H1 (cell line): ENCODE results near the gene PRSS22. TPM values are rescaled to one million over a fixed set of nuclear protein-coding genes. Genes with fewer than 3 reads are reported as not detected.

Experiments
- CTCF ChIA-PET: fragments of 300-600 bp; sonication (Branson Sonifier 250); formaldehyde crosslinking; loops from one replicate; lab custom pipeline; 2021; ENCODE audit not compliant: partially characterized antibody; lab: Charles Lee
- POLR2A ChIA-PET: fragments of 300-600 bp; sonication (Branson Sonifier 250); formaldehyde crosslinking; loops from one replicate; lab custom pipeline; 2021; ENCODE audit warnings: inconsistent platforms; ENCODE audit not compliant: partially characterized antibody; lab: Charles Lee
- DNase-seq, 2 experiments: peaks; one replicate each; pipeline versions ENCODE4 v3.0.0 to v3.0.0-alpha.2; 2010 to 2022; ENCODE audit warnings: low spot score in 2 of 2, low read depth in 1 of 2, mixed read lengths in 1 of 2
- FAIRE-seq: peaks from 2 replicates; lab custom pipeline; 2011; peaks lifted over from hg19 to GRCh38; lab: Jason Lieb, UNC
- H2AFZ ChIP-seq: 2 replicates; pipeline ENCODE4 v1.8.1; 2012; ENCODE audit warnings: low read length, inconsistent platforms
- H2AK5ac ChIP-seq: 2 replicates; pipeline ENCODE4 v1.6.1; 2013; ENCODE audit warnings: low read depth, low read length
- H2BK120ac ChIP-seq: replicated peaks from 2 replicates; pipeline ENCODE3; 2013; ENCODE audit warnings: low read depth, low read length, inconsistent platforms
- H2BK12ac ChIP-seq: 2 replicates; pipeline ENCODE4 v1.6.1; 2013; ENCODE audit warnings: low read depth, low read length
- H2BK15ac ChIP-seq: 2 replicates; pipeline ENCODE4 v1.6.1; 2013; ENCODE audit warnings: low read length
- H2BK20ac ChIP-seq: 2 replicates; pipeline ENCODE4 v1.6.1; 2013; ENCODE audit warnings: low read length
- H2BK5ac ChIP-seq: 2 replicates; pipeline ENCODE4 v1.6.1; 2013; ENCODE audit warnings: low read depth, low read length
- H3K14ac ChIP-seq: 2 replicates; pipeline ENCODE4 v1.6.1; 2013; ENCODE audit warnings: inconsistent platforms; ENCODE audit not compliant: insufficient read length
- H3K18ac ChIP-seq: 2 replicates; pipeline ENCODE4 v1.6.1; 2013; ENCODE audit warnings: low read length; ENCODE audit errors: extremely low read depth
- H3K23ac ChIP-seq: 2 replicates; pipeline ENCODE4 v1.6.1; 2013; ENCODE audit warnings: inconsistent platforms; ENCODE audit not compliant: insufficient read length
- H3K23me2 ChIP-seq: 2 replicates; pipeline ENCODE4 v1.6.1; 2013; ENCODE audit warnings: low read depth, low read length
- H3K27ac ChIP-seq: 2 replicates; pipeline ENCODE4 v1.6.1; 2011; ENCODE audit warnings: low read depth, low read length, inconsistent platforms
- H3K27me3 ChIP-seq, 4 experiments: replicated peaks in 1 of 4; 1 replicate in 1 of 4; 2 replicates in 3 of 4; pipeline versions ENCODE4 v1.6.1 to v1.8.1; 2011 to 2013; ENCODE audit warnings: low read length in 3 of 4, mild to moderate bottlenecking in 3 of 4, inconsistent platforms in 2 of 4, mixed read lengths in 2 of 4, moderate library complexity in 1 of 4; ENCODE audit not compliant: control insufficient read depth in 3 of 4, insufficient read depth in 3 of 4; ENCODE audit errors: extremely low read depth in 1 of 4
- H3K36me3 ChIP-seq, 4 experiments: 2 replicates each; pipeline versions ENCODE4 v1.6.1 to v1.8.1; 2011 to 2013; ENCODE audit warnings: mild to moderate bottlenecking in 4 of 4, low read length in 3 of 4, moderate library complexity in 2 of 4, control low read depth in 1 of 4, inconsistent platforms in 1 of 4; ENCODE audit not compliant: insufficient read depth in 4 of 4, control insufficient read depth in 2 of 4
- H3K4ac ChIP-seq: replicated peaks from 2 replicates; pipeline ENCODE3; 2013; ENCODE audit warnings: low read length, low read depth, mixed read lengths, inconsistent platforms; ENCODE audit not compliant: insufficient read length
- H3K4me1 ChIP-seq, 4 experiments: replicated peaks in 1 of 4; 1 replicate in 1 of 4; 2 replicates in 3 of 4; pipeline versions ENCODE4 v1.6.1 to v1.8.1; 2011 to 2013; ENCODE audit warnings: low read length in 3 of 4, inconsistent platforms in 2 of 4, mixed read lengths in 1 of 4; ENCODE audit not compliant: insufficient read depth in 4 of 4, control insufficient read depth in 3 of 4
- H3K4me2 ChIP-seq, 2 experiments: 2 replicates each; pipeline versions ENCODE4 v1.6.1 to v1.8.1; 2011 to 2013; ENCODE audit warnings: low read depth in 2 of 2, low read length in 2 of 2, control low read depth in 1 of 2, inconsistent platforms in 1 of 2, mild to moderate bottlenecking in 1 of 2; ENCODE audit not compliant: insufficient read depth in 1 of 2
- H3K4me3 ChIP-seq, 4 experiments: fragments of 200-600, 300-600 bp in 1 of 4; sonication (generic), shearing (Covaris generic), sonication (Bioruptor Twin) in 1 of 4; 2 replicates each; pipeline versions ENCODE4 v1.5.1 to v1.8.1; 2011 to 2016; ENCODE audit warnings: low read length in 4 of 4, low read depth in 3 of 4, control low read depth in 2 of 4, inconsistent platforms in 2 of 4, mild to moderate bottlenecking in 2 of 4, mixed read lengths in 1 of 4, moderate library complexity in 1 of 4; ENCODE audit not compliant: insufficient read depth in 2 of 4; ENCODE audit errors: extremely low read depth in 1 of 4
- H3K56ac ChIP-seq: replicated peaks from 2 replicates; pipeline ENCODE3; 2013; ENCODE audit warnings: low read depth, mild to moderate bottlenecking, mixed read lengths, low read length, inconsistent platforms; ENCODE audit not compliant: insufficient read length
- H3K79me1 ChIP-seq: 2 replicates; pipeline ENCODE4 v1.6.1; 2013; ENCODE audit warnings: low read depth, low read length, control low read depth
- H3K79me2 ChIP-seq, 2 experiments: 2 replicates each; pipeline versions ENCODE4 v1.6.1 to v1.8.1; 2012 to 2013; ENCODE audit warnings: low read length in 2 of 2, mild to moderate bottlenecking in 2 of 2, inconsistent platforms in 1 of 2; ENCODE audit not compliant: insufficient read depth in 2 of 2, control insufficient read depth in 1 of 2
- H3K9ac ChIP-seq, 4 experiments: replicated peaks in 1 of 4; 1 replicate in 1 of 4; 2 replicates in 3 of 4; pipeline versions ENCODE4 v1.6.1 to v1.8.1; 2011 to 2013; ENCODE audit warnings: low read depth in 3 of 4, low read length in 3 of 4, control low read depth in 2 of 4, mild to moderate bottlenecking in 2 of 4, moderate library complexity in 2 of 4, inconsistent platforms in 1 of 4; ENCODE audit errors: extremely low read depth in 1 of 4
- H3K9me3 ChIP-seq, 2 experiments: 2 replicates each; pipeline versions ENCODE4 v1.6.1 to v1.8.1; 2012 to 2013; ENCODE audit warnings: mild to moderate bottlenecking in 2 of 2, moderate library complexity in 2 of 2, control low read depth in 1 of 2, inconsistent platforms in 1 of 2, low read depth in 1 of 2, low read length in 1 of 2, mixed read lengths in 1 of 2; ENCODE audit not compliant: insufficient read depth in 2 of 2
- H4K20me1 ChIP-seq, 2 experiments: replicated peaks in 1 of 2; 2 replicates each; pipeline versions ENCODE3 to v1.8.1; 2011 to 2013; ENCODE audit warnings: inconsistent platforms in 2 of 2, low read length in 2 of 2, mild to moderate bottlenecking in 1 of 2; ENCODE audit not compliant: insufficient read depth in 2 of 2, control insufficient read depth in 1 of 2
- H4K5ac ChIP-seq: 2 replicates; pipeline ENCODE4 v1.6.1; 2013; ENCODE audit warnings: low read length, low read depth, mixed read lengths, inconsistent platforms; ENCODE audit not compliant: insufficient read length
- H4K8ac ChIP-seq: 2 replicates; pipeline ENCODE4 v1.8.0; 2013; ENCODE audit warnings: mild to moderate bottlenecking, moderate library complexity, low read length, inconsistent platforms; ENCODE audit not compliant: insufficient read depth; ENCODE audit errors: extremely low read depth
- H4K91ac ChIP-seq: replicated peaks from 2 replicates; pipeline ENCODE3; 2013; ENCODE audit warnings: low read length, mixed read lengths, inconsistent platforms; ENCODE audit not compliant: insufficient read length
- CTBP2 ChIP-seq: IDR thresholded peaks from 2 replicates; pipeline ENCODE4 v1.7.0; 2011; ENCODE audit warnings: borderline replicate concordance, mild to moderate bottlenecking, moderate library complexity, mixed read lengths, low read length; ENCODE audit not compliant: insufficient read depth, insufficient read length
- NRF1 ChIP-seq: IDR thresholded peaks from 2 replicates; pipeline ENCODE4 v1.6.1; 2011; ENCODE audit warnings: mild to moderate bottlenecking, low read depth, low read length, improper control_type of control experiment
- WGBS, 2 experiments: shearing (Covaris generic) in 1 of 2; methylation state at CpG; one replicate each; pipeline versions ENCODE4 v1.1.6 to v1.1.7; 2013 to 2015; ENCODE audit warnings: low lambda C conversion rate in 2 of 2, mixed read lengths in 2 of 2, inconsistent platforms in 1 of 2, low coverage in 1 of 2, missing lambda C conversion rate in 1 of 2; ENCODE audit not compliant: insufficient replicate concordance in 2 of 2, insufficient coverage in 1 of 2, insufficient read length in 1 of 2; ENCODE audit errors: extremely low coverage in 1 of 2, missing lambda C conversion rate in 1 of 2; 5-methylcytosine and 5-hydroxymethylcytosine counted together
- polyA plus RNA-seq, 7 experiments: library from polyadenylated mRNA; depleted of rRNA in 3 of 7; stranded (reverse) in 5 of 7; unstranded in 2 of 7; fragments of >200 nt in 5 of 7; fragments of 200-250 nt in 2 of 7; gene quantifications; 1 replicate in 5 of 7; 2 replicates in 1 of 7; 4 replicates in 1 of 7; pipeline versions ENCODE4 v1.2.1 to v1.2.3, GENCODE V29; 2011 to 2013; ENCODE audit warnings: missing spikeins in 2 of 7, mixed read lengths in 2 of 7
- total RNA-seq: library from RNA; stranded (reverse); fragmentation: NEBNext Ultra II Directional; extraction: Animal tissue kit (Norgen Biotek cat#: 25700); gene quantifications from 2 replicates; pipeline ENCODE4 v1.2.1, GENCODE V29; 2021

PRSS22 gene
- total and polyA plus RNA-seq, 2 of the 8 experiments (the other 6 are each of a cell fraction or from before 2014, with no cell fraction given) = 4.0 to 4.4 TPM

DNA sequence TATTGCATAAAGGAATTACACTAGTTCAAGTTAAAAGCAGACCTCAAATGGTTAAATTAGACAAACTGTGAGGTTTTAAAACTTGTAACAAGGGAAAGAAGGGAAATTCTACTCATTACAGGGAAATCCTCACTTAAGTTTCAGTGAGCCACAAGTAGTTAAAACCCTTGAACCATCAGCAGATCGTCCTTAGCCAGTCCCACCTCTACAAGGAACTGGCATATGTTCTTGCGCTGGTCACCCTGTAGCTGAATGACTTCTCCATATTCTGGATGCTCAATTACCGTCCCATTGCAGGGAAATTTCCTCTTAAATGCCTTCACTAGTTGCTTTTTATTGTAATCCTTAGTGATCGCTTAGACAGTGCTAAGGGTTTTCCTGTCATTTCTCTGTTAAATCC, 35.5 kb downstream of the PRSS22 start:
- FAIRE-seq = no peak
- WGBS, 2 experiments = 86% methylated on average over 4 of the region's 4 CpGs; no CpG with 5 or more reads in 1 of the 2 experiments

More for the DNA sequence above, 35.5 kb downstream of the PRSS22 start:
- Histone ChIP-seq H2BK20ac (no peak overlapping the region), H2BK5ac (no peak overlapping the region), H2BK12ac (no peak overlapping the region), H2AK5ac (no peak overlapping the region), H2BK15ac (no peak overlapping the region), H3K4me2 (no peak overlapping the region), H2BK120ac (no peak overlapping the region), H3K79me1 (no peaks in the 10 kb centered on the region), H3K23me2 (no peaks in the 10 kb centered on the region), H3K79me2 (no peaks in the 10 kb centered on the region), H3K18ac (no peak overlapping the region), H3K4me1 (peaks cover 0 to 3% (median 0%) of the 10 kb centered on the region in 4 experiments; a peak in 1 of 7 replicates), H3K4ac (no peak overlapping the region), H3K4me3 (no peak overlapping the region), H3K14ac (no peak overlapping the region), H4K5ac (no peak overlapping the region), H3K9ac (no peak overlapping the region; a peak in 1 of 7 replicates), H3K27me3 (no peaks in the 10 kb centered on the region), H4K20me1 (no peaks in the 10 kb centered on the region), H2AFZ (no peak overlapping the region), H3K36me3 (no peaks in the 10 kb centered on the region), H3K23ac (no peak overlapping the region), H3K56ac (no peak overlapping the region), H4K8ac (no peak overlapping the region), H3K9me3 (no peaks in the 10 kb centered on the region), H4K91ac (no peak overlapping the region), H3K27ac (no peak overlapping the region)
- DNase-seq = no peak
- CTCF ChIA-PET = interaction anchor here (1.1 to 3.9 kb wide), 12 partner anchors 9 to 122 kb away, joined by 3 to 22 read pairs (median 4); partner anchors contain the start of gene PRSS41
- POLR2A ChIA-PET = interaction anchor here (0.7 to 1.4 kb wide), 3 partner anchors 17 to 64 kb away, joined by 3 to 5 read pairs (median 3); no protein-coding TSS in a partner anchor
- TF ChIP-seq CTBP2 (no peak), NRF1 (no peak)
